HG02759 (cell line): ENCODE results near the gene TPCN2.
A peak's percentile ranks its signal among the peaks of the same experiment; 100 is the strongest.

Experiments
- ATAC-seq: cut with Tn5 transposase; IDR thresholded peaks from one replicate; pipeline ENCODE4 v1.9.1; 2021; ENCODE audit warnings: mild to moderate bottlenecking, moderate library complexity; ENCODE audit not compliant: unreplicated experiment

Gene TPCN2

GRCh38 chr11:69037074-69037473 lies 11.7 kb upstream of the TPCN2 start:
- no peak for ATAC-seq

GRCh38 chr11:69037544-69037943 lies 11.2 kb upstream of the TPCN2 start:
- ATAC-seq: no peak

- no peak for ATAC-seq
These were observed 9.2 kb upstream of the TPCN2 start for GRCh38 chr11:69039501-69039900.

- no peak for ATAC-seq
These were observed 8.7 kb upstream of the TPCN2 start for GRCh38 chr11:69040051-69040450.

GRCh38 chr11:69040581-69041260 lies 8.0 kb upstream of the TPCN2 start:
- no peak for ATAC-seq

- ATAC-seq: no peak
These were observed 7.2 kb upstream of the TPCN2 start for GRCh38 chr11:69041516-69041915.

- no peak for ATAC-seq
These were observed 4.4 kb upstream of the TPCN2 start for GRCh38 chr11:69044111-69045013.

- ATAC-seq: peak; percentile 5
These were observed 570 bp upstream of the TPCN2 start for GRCh38 chr11:69048031-69048693.

- no peak for ATAC-seq
These were observed 747 bp downstream of the TPCN2 start for GRCh38 chr11:69049490-69049867.

- ATAC-seq: no peak
These were observed 2.1 kb downstream of the TPCN2 start for GRCh38 chr11:69050592-69051380.

GRCh38 chr11:69051381-69052342 lies 2.9 kb downstream of the TPCN2 start:
- ATAC-seq: no peak

GRCh38 chr11:69052343-69053168 lies 3.8 kb downstream of the TPCN2 start:
- ATAC-seq: no peak

- ATAC-seq: no peak
These were observed 4.4 kb downstream of the TPCN2 start for GRCh38 chr11:69053169-69053477.

GRCh38 chr11:69053546-69054396 lies 5.0 kb downstream of the TPCN2 start:
- no peak for ATAC-seq

GRCh38 chr11:69054397-69055211 lies 5.9 kb downstream of the TPCN2 start:
- no peak for ATAC-seq

- no peak for ATAC-seq
These were observed 6.5 kb downstream of the TPCN2 start for GRCh38 chr11:69055212-69055586.
